SJSA1 (cell line): ENCODE results near the gene MFSD2A. TPM values are rescaled to one million over a fixed set of nuclear protein-coding genes. Genes with fewer than 3 reads are reported as not detected.
"Not testable (repeated sequence)": the region's sequence is repeated elsewhere in the genome, so short reads cannot be mapped to it uniquely, and the experiment has no call there.

ENCODE experiments used
- DNase-seq, 2 experiments: peaks; one replicate each; pipeline ENCODE4 v3.0.0-alpha.2; 2015 to 2020; ENCODE audit warnings: low spot score in 2 of 2, low read depth in 1 of 2
- H3K27ac ChIP-seq: fragments of 250-450 bp; sonication (Bioruptor Pico); 2 replicates; pipeline ENCODE4 v1.5.1; 2020; ENCODE audit warnings: mild to moderate bottlenecking, moderate library complexity
- H3K27me3 ChIP-seq: fragments of 250-450 bp; sonication (Bioruptor Pico); replicated peaks from 2 replicates; pipeline ENCODE4 v1.5.1; 2020; ENCODE audit warnings: mild to moderate bottlenecking, moderate library complexity
- H3K36me3 ChIP-seq: fragments of 250-450 bp; sonication (Bioruptor Pico); 2 replicates; pipeline ENCODE4 v1.5.1; 2020; ENCODE audit warnings: mild to moderate bottlenecking
- H3K4me1 ChIP-seq: fragments of 250-450 bp; sonication (Bioruptor Pico); replicated peaks from 2 replicates; pipeline ENCODE4 v1.6.1; 2021; ENCODE audit warnings: mild to moderate bottlenecking
- H3K4me3 ChIP-seq: fragments of 250-450 bp; sonication (Bioruptor Pico); 2 replicates; pipeline ENCODE4 v1.5.1; 2020; ENCODE audit warnings: mild to moderate bottlenecking
- H3K9me3 ChIP-seq: fragments of 250-450 bp; sonication (Bioruptor Pico); replicated peaks from 2 replicates; pipeline ENCODE4 v1.5.1; 2020; ENCODE audit warnings: mild to moderate bottlenecking
- total RNA-seq: library from RNA; depleted of rRNA; stranded (reverse); fragments of >200 nt; shearing (Covaris generic); gene quantifications from 2 replicates; pipeline ENCODE4 v1.2.3, GENCODE V29; 2014; rRNA removed

Gene MFSD2A
- 12.1 and 13.8 TPM in 2 replicates for total RNA-seq

DNA sequence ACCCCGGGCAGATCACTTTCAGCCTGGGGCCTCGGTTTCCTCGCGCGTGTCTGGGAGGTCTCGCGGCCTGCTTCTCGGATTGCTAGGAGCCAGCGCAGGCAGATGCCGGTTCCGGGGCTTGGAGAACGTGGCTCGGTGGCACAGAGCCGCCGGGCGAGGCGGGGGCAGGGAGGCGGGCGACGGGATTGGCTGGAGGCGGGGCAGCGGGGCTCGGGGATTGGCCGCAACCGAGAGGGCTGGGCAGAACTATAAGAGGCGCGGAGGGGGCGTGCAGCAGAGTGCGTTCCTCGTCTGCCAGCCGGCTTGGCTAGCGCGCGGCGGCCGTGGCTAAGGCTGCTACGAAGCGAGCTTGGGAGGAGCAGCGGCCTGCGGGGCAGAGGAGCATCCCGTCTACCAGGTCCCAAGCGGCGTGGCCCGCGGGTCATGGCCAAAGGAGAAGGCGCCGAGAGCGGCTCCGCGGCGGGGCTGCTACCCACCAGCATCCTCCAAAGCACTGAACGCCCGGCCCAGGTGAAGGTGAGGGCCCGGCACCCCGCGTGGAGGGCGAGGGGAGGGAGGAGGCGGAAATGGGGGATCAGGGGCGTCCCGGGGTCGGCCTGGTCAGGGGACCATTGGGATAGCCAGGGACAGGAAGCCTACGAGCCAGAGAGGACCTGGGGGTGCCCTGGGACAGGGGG lies at the start of gene MFSD2A:
TSS of gene MFSD2A (plus strand) at position 276 of the 677 bp plus-strand sequence. CDS start at position 424, 148 bp downstream.
- peak within 1 kb of the TSS; percentile 53 for H3K4me3 ChIP-seq
- H3K36me3 ChIP-seq, result peaks cover 14% of the 10 kb centered on the region
- H3K27ac ChIP-seq, result no peak within 1 kb of the TSS; the same call in 1 of the 2 replicates
- H3K4me1 ChIP-seq, result peaks cover 24% of the 10 kb centered on the region
- no peaks in the 10 kb centered on the region for H3K27me3 ChIP-seq
- peak; percentile 72 to 95 for DNase-seq
- no peaks in the 10 kb centered on the region for H3K9me3 ChIP-seq

GRCh38 chr1:39905172-39905571 lies 49.8 kb upstream of the MFSD2A start:
- no peak overlapping the region for H3K27ac ChIP-seq
- H3K4me3 ChIP-seq, result no peak overlapping the region
- DNase-seq, result no peak
- peaks cover 21% of the 10 kb centered on the region for H3K4me1 ChIP-seq
- no peaks in the 10 kb centered on the region for H3K27me3 ChIP-seq
- H3K9me3 ChIP-seq, result peaks cover 11% of the 10 kb centered on the region
- no peaks in the 10 kb centered on the region for H3K36me3 ChIP-seq

GRCh38 chr1:39907528-39908453 lies 47.2 kb upstream of the MFSD2A start:
- no peak overlapping the region for H3K4me3 ChIP-seq
- H3K27me3 ChIP-seq, result no peaks in the 10 kb centered on the region
- no peak for DNase-seq
- H3K36me3 ChIP-seq, result no peaks in the 10 kb centered on the region
- no peak overlapping the region for H3K27ac ChIP-seq
- no peaks in the 10 kb centered on the region for H3K4me1 ChIP-seq
- peaks cover 8% of the 10 kb centered on the region for H3K9me3 ChIP-seq

DNA sequence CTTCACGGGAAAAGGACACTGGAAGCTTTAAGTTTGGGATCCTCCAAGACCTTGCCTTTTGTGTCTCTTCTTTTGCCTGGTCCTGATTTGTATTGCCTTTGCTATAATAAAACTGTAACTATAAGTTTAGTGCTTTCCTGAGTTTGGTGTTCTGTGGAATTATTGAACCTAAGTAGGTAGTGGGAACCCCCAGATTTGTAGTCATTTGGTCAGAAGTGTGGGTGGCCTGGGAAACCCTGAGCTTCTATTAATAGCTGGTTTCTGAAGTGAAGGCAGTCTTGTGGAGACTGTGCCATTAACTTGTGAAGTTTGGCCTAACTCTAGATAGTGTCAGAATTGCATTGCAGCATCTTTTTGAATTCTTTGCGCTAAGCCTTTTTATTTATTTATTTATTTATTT lies 46.4 kb upstream of the MFSD2A start:
- peaks cover 8% of the 10 kb centered on the region for H3K9me3 ChIP-seq
- H3K27me3 ChIP-seq, result no peaks in the 10 kb centered on the region
- no peak for DNase-seq
- H3K4me3 ChIP-seq, result no peak overlapping the region
- H3K27ac ChIP-seq, result no peak overlapping the region
- no peaks in the 10 kb centered on the region for H3K4me1 ChIP-seq
- H3K36me3 ChIP-seq, result no peaks in the 10 kb centered on the region

DNA sequence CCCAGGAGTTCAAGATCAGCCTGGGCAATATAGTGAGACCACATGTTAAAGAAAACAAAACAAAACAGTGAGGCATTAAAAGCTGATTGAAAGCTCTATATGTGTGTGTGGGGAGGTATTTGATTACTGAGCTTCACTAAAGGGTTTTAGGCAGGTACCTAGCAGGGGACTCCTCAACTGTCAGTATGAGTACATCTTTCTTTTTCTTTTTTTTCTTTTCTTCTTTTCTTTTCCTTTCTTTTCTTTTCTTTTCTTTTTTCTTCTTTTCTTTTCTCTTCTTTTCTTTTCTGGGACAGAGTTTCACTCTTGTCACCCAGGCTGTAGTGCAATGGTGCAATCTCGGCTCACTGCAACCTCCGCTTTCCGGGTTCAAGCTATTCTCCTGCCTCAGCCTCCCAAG lies 44.7 kb upstream of the MFSD2A start:
- Histone ChIP-seq H3K4me3 (no peak overlapping the region), H3K9me3 (peaks cover 8% of the 10 kb centered on the region), H3K36me3 (no peaks in the 10 kb centered on the region), H3K27ac (no peak overlapping the region), H3K27me3 (no peaks in the 10 kb centered on the region), H3K4me1 (no peaks in the 10 kb centered on the region)
- no peak for DNase-seq

DNA sequence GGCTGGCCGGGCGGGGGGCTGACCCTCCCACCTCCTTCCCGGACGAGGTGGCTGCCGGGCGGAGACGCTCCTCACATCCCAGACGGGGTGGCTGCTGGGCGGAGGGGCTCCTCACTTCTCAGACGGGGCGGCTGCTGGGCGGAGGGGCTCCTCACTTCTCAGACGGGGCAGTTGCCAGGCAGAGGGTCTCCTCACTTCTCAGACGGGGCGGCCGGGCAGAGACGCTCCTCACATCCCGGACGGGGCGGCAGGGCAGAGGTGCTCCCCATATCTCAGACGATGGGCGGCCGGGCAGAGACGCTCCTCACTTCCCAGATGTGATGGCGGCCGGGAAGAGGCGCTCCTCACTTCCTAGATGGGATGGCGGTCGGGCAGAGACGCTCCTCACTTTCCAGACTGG lies 41.8 kb upstream of the MFSD2A start:
- H3K9me3 ChIP-seq, DNase-seq, H3K27me3 ChIP-seq, H3K36me3 ChIP-seq, H3K4me1 ChIP-seq, H3K27ac ChIP-seq, H3K4me3 ChIP-seq: not testable (repeated sequence)

GRCh38 chr1:39915499-39916129 lies 39.3 kb upstream of the MFSD2A start:
- Histone ChIP-seq H3K9me3 (no peaks in the 10 kb centered on the region), H3K36me3 (no peaks in the 10 kb centered on the region), H3K27me3 (no peaks in the 10 kb centered on the region), H3K4me3 (no peak overlapping the region), H3K27ac (no peak overlapping the region), H3K4me1 (no peaks in the 10 kb centered on the region)
- no peak for DNase-seq

DNA sequence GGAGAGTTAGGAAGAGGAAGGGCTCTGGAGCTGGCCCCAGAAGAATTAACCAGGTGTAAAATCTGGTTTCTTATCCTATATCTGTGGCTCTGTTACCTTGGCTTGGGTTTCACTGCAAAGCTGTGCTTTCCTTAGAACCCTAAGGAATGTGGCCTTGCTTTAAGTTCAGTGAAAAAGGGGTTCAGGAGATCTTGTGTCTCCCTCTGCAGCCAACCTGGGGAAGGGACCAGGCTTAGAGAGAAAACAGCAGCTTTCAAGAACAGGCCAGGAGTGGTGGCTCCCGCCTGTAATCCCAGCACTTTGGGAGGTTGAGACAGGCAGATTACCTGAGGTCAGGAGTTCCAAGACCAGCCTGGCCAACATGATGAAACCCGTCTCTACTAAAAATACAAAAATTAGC lies 37.1 kb upstream of the MFSD2A start:
- Histone ChIP-seq H3K4me1 (no peaks in the 10 kb centered on the region), H3K27me3 (no peaks in the 10 kb centered on the region), H3K27ac (no peak overlapping the region), H3K36me3 (no peaks in the 10 kb centered on the region), H3K9me3 (no peaks in the 10 kb centered on the region), H3K4me3 (no peak overlapping the region)
- no peak for DNase-seq

GRCh38 chr1:39919545-39919944 lies 35.4 kb upstream of the MFSD2A start:
- no peak overlapping the region for H3K4me3 ChIP-seq
- no peak overlapping the region for H3K27ac ChIP-seq
- H3K9me3 ChIP-seq, result no peaks in the 10 kb centered on the region
- no peaks in the 10 kb centered on the region for H3K27me3 ChIP-seq
- DNase-seq, result peak in 1 of 2 experiments; percentile 37
- no peaks in the 10 kb centered on the region for H3K36me3 ChIP-seq
- H3K4me1 ChIP-seq, result no peaks in the 10 kb centered on the region

DNA sequence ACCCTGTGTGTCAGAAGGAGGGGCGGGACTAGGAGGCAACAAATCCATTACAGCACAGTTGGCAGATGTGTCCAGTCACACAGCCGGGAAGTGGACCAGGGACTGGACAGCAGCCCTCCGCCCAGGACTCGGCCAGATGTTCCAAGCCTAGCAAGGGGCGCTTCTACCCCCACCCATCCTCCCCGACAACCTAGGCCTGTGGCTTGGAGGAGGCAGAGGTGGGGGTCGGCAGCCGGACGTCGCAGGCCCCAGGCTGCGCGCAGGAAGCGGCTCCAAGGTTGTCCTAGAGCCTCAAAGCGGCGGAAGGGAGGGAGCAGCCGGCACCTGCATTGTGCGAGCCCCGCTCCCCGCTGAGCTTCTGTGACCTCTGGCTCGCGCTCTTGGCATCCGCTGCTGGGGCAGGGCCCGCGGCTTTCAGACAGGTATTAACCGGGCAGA lies 32.7 kb upstream of the MFSD2A start:
- no peaks in the 10 kb centered on the region for H3K27me3 ChIP-seq
- no peaks in the 10 kb centered on the region for H3K4me1 ChIP-seq
- no peak overlapping the region for H3K27ac ChIP-seq
- no peak for DNase-seq
- no peaks in the 10 kb centered on the region for H3K36me3 ChIP-seq
- H3K4me3 ChIP-seq, result no peak overlapping the region
- H3K9me3 ChIP-seq, result no peaks in the 10 kb centered on the region

- H3K4me1 ChIP-seq, result no peaks in the 10 kb centered on the region
- DNase-seq, result no peak
- H3K4me3 ChIP-seq, result no peak overlapping the region
- H3K36me3 ChIP-seq, result no peaks in the 10 kb centered on the region
- no peaks in the 10 kb centered on the region for H3K9me3 ChIP-seq
- no peak overlapping the region for H3K27ac ChIP-seq
- H3K27me3 ChIP-seq, result no peaks in the 10 kb centered on the region
Observed at GRCh38 chr1:39925721-39926342, 29.1 kb upstream of the MFSD2A start.

GRCh38 chr1:39926343-39926793 lies 28.6 kb upstream of the MFSD2A start:
- Histone ChIP-seq H3K27ac (no peak overlapping the region), H3K4me1 (no peaks in the 10 kb centered on the region), H3K27me3 (no peaks in the 10 kb centered on the region), H3K36me3 (no peaks in the 10 kb centered on the region), H3K4me3 (no peak overlapping the region), H3K9me3 (no peaks in the 10 kb centered on the region)
- no peak for DNase-seq

DNA sequence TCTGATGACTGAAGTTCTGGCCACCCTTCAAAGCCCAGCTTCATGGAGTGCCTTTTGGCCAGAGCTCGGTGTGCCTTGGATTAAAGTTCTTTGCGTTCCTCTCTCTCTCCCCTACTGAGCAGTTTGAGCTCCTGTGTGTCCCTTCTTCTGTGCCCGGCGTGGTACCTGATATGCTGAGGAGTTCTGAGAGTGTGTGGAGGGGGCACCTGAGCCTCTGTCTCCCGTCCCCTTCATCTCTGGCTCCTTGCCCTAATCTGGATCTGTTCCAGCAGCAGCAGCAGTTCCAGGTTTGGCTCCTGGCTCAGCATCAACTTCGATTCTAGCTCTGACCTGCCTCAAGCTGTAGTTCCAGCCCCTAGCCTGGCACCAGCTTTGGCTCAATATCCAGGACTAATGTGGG lies 28.1 kb upstream of the MFSD2A start:
- no peaks in the 10 kb centered on the region for H3K27me3 ChIP-seq
- H3K36me3 ChIP-seq, result no peaks in the 10 kb centered on the region
- no peak for DNase-seq
- H3K4me3 ChIP-seq, result no peak overlapping the region
- H3K4me1 ChIP-seq, result no peaks in the 10 kb centered on the region
- H3K27ac ChIP-seq, result no peak overlapping the region
- no peaks in the 10 kb centered on the region for H3K9me3 ChIP-seq
